Measurements from ENCODE around the gene GMDS. TPM values are rescaled to one million over a fixed set of nuclear protein-coding genes. Genes with fewer than 3 reads are reported as not detected.

Gene GMDS
- total and polyA plus RNA-seq, 2 of the 8 experiments (the other 6 are each of a cell fraction or from before 2014, with no cell fraction given), result 16.8 to 50.0 TPM

- no peak overlapping the region for H3K27ac ChIP-seq (ENCODE audit: low read depth, low read length)
- no peak overlapping the region for H2BK20ac ChIP-seq (ENCODE audit: low read length)
- H2BK15ac ChIP-seq (ENCODE audit: low read length), result no peak overlapping the region
- H3K23me2 ChIP-seq (ENCODE audit: low read depth, low read length), result no peaks in the 10 kb centered on the region; the same call in 1 of the 2 replicates
- H3K79me2 ChIP-seq (ENCODE audit: control insufficient read depth in 1 of 2, insufficient read depth in 2 of 2, low read length in 2 of 2), result no peaks in the 10 kb centered on the region
- H3K9me3 ChIP-seq (ENCODE audit: insufficient read depth in 2 of 2, low read depth in 1 of 2, low read length in 1 of 2), result no peaks in the 10 kb centered on the region
- no peak overlapping the region for H3K9ac ChIP-seq (replicated peaks in 1 of 4; ENCODE audit: extremely low read depth in 1 of 4, low read depth in 3 of 4, low read length in 3 of 4)
- no peak overlapping the region for H2BK120ac ChIP-seq (replicated peaks; ENCODE audit: low read depth, low read length)
- no peak overlapping the region for H3K4me3 ChIP-seq (ENCODE audit: extremely low read depth in 1 of 4, insufficient read depth in 2 of 4, low read depth in 3 of 4, low read length in 4 of 4)
- H3K27me3 ChIP-seq (replicated peaks in 1 of 4; ENCODE audit: control insufficient read depth in 3 of 4, extremely low read depth in 1 of 4, insufficient read depth in 3 of 4, low read length in 3 of 4), result no peaks in the 10 kb centered on the region
- H2BK12ac ChIP-seq (ENCODE audit: low read depth, low read length), result no peak overlapping the region
- H3K23ac ChIP-seq (ENCODE audit: insufficient read length), result no peak overlapping the region
- no peak overlapping the region for H3K18ac ChIP-seq (ENCODE audit: extremely low read depth, low read length)
- no peak overlapping the region for H3K56ac ChIP-seq (replicated peaks; ENCODE audit: insufficient read length, low read depth, low read length)
- no peak overlapping the region for H3K4me2 ChIP-seq (ENCODE audit: insufficient read depth in 1 of 2, low read depth in 2 of 2, low read length in 2 of 2)
- ChIA-PET CTCF (ENCODE audit: partially characterized antibody) (interaction anchor here (0.5 kb wide), 1 partner anchor 55 kb away, joined by 3 read pairs; no protein-coding TSS in a partner anchor), POLR2A (ENCODE audit: partially characterized antibody) (no interaction called here)
- no peak overlapping the region for H3K14ac ChIP-seq (ENCODE audit: insufficient read length)
- WGBS, 2 experiments (ENCODE audit: extremely low coverage in 1 of 2, insufficient coverage in 1 of 2, insufficient read length in 1 of 2, insufficient replicate concordance in 2 of 2, low coverage in 1 of 2, low lambda C conversion rate in 2 of 2, missing lambda C conversion rate in 1 of 2), result 62% methylated on average over 2 of the region's 2 CpGs; no CpG with 5 or more reads in 1 of the 2 experiments
- DNase-seq (ENCODE audit: low read depth in 1 of 2, low spot score in 2 of 2), result no peak
- H2AK5ac ChIP-seq (ENCODE audit: low read depth, low read length), result no peak overlapping the region
- TF ChIP-seq JUND (IDR thresholded peaks at IDR 0.05; ENCODE audit: low read length) (no peak), EP300 (IDR thresholded peaks at IDR 0.05; ENCODE audit: borderline replicate concordance in 1 of 2, low read depth in 2 of 2, low read length in 2 of 2) (no peak), HDAC6 (IDR thresholded peaks at IDR 0.05; ENCODE audit: low read depth, low read length) (no peak), TAF7 (optimal IDR thresholded peaks at IDR 0.05; ENCODE audit: borderline replicate concordance, low read depth, low read length) (no peak), CREB1 (IDR thresholded peaks at IDR 0.05) (no peak), USF2 (IDR thresholded peaks at IDR 0.05; ENCODE audit: low read length) (no peak)
- no peaks in the 10 kb centered on the region for H3K79me1 ChIP-seq (ENCODE audit: low read depth, low read length)
- no peak overlapping the region for H4K5ac ChIP-seq (ENCODE audit: insufficient read length, low read depth, low read length)
- H4K8ac ChIP-seq (ENCODE audit: extremely low read depth, insufficient read depth, low read length), result no peak overlapping the region
- H4K91ac ChIP-seq (replicated peaks; ENCODE audit: insufficient read length, low read length), result no peak overlapping the region
- H2AFZ ChIP-seq (ENCODE audit: low read length), result no peak overlapping the region
- H2BK5ac ChIP-seq (ENCODE audit: low read depth, low read length), result no peak overlapping the region
- no peaks in the 10 kb centered on the region for H4K20me1 ChIP-seq (replicated peaks in 1 of 2; ENCODE audit: control insufficient read depth in 1 of 2, insufficient read depth in 2 of 2, low read length in 2 of 2)
- no peak for FAIRE-seq
- H3K36me3 ChIP-seq (ENCODE audit: control insufficient read depth in 2 of 4, insufficient read depth in 4 of 4, low read length in 3 of 4), result no peaks in the 10 kb centered on the region
- no peaks in the 10 kb centered on the region for H3K4me1 ChIP-seq (replicated peaks in 1 of 4; ENCODE audit: control insufficient read depth in 3 of 4, insufficient read depth in 4 of 4, low read length in 3 of 4)
- no peak overlapping the region for H3K4ac ChIP-seq (replicated peaks; ENCODE audit: insufficient read length, low read depth, low read length)
Measured at GRCh38 chr6:2264932-2265331, 19.5 kb upstream of the GMDS start.
